ENCODE measurements around the gene SNAP25. TPM values are rescaled to one million over a fixed set of nuclear protein-coding genes. Genes with fewer than 3 reads are reported as not detected.

The SNAP25 gene
- total RNA-seq, 1 experiment from 2014 or later, result 0.39 TPM

GRCh38 chr20:10178091-10178490 lies 40.5 kb upstream of the SNAP25 start:
- H3K27me3 ChIP-seq (ENCODE audit: insufficient read depth, low read length), result no peaks in the 10 kb centered on the region
- ChIA-PET RAD21 (ENCODE audit: low non-redundant PET in 1 of 2, low total read pairs in 2 of 2, uncharacterized antibody in 2 of 2, unreplicated experiment in 2 of 2) (no interaction called here), POLR2A (no interaction called here), CTCF (no interaction called here)
- no peak overlapping the region for H2AFZ ChIP-seq (ENCODE audit: low read depth, low read length, poor library complexity, severe bottlenecking)
- H3K4me2 ChIP-seq (ENCODE audit: low read length), result no peak overlapping the region
- H3K79me2 ChIP-seq (ENCODE audit: insufficient read depth, low read length), result no peaks in the 10 kb centered on the region
- H3K9me3 ChIP-seq (ENCODE audit: control insufficient read depth in 1 of 2, insufficient read depth in 1 of 2, low read depth in 1 of 2, low read length in 2 of 2), result no peaks in the 10 kb centered on the region
- H3K4me1 ChIP-seq (ENCODE audit: control insufficient read depth in 1 of 2, insufficient read depth in 2 of 2, low read length in 2 of 2), result no peaks in the 10 kb centered on the region
- BruUV-seq (replicated peaks), result no TSS peak
- H3K4me3 ChIP-seq (replicated peaks in 1 of 2; ENCODE audit: low read depth in 1 of 2, low read length in 2 of 2), result no peak overlapping the region
- no peaks in the 10 kb centered on the region for H3K9me2 ChIP-seq (ENCODE audit: insufficient read depth)
- ATAC-seq, result no peak
- no peak overlapping the region for H3K27ac ChIP-seq (ENCODE audit: low read depth, low read length)
- no peak for TF ChIP-seq MAX (IDR thresholded peaks at IDR 0.05)
- TF ChIP-seq JUND (IDR thresholded peaks at IDR 0.05), result no peak
- no peak for TF ChIP-seq ZNF274 (IDR thresholded peaks at IDR 0.05; ENCODE audit: low read depth, low read length)
- DNase-seq (ENCODE audit: low read depth, low spot score), result no peak
- H3K9ac ChIP-seq (ENCODE audit: low read length), result no peak overlapping the region
- H4K20me1 ChIP-seq (ENCODE audit: insufficient read depth), result no peaks in the 10 kb centered on the region
- no peaks in the 10 kb centered on the region for H3K36me3 ChIP-seq (ENCODE audit: control insufficient read depth in 1 of 2, insufficient read depth in 2 of 2, low read length in 2 of 2)
- intact Hi-C loops (cut with micrococcal nuclease), result no loop called here

GRCh38 chr20:10178727-10179313 lies 39.8 kb upstream of the SNAP25 start:
- POLR2A ChIA-PET, result no interaction called here
- Histone ChIP-seq H4K20me1 (ENCODE audit: insufficient read depth) (no peaks in the 10 kb centered on the region), H3K9ac (ENCODE audit: low read length) (no peak overlapping the region), H3K4me2 (ENCODE audit: low read length) (no peak overlapping the region), H3K9me3 (ENCODE audit: control insufficient read depth in 1 of 2, insufficient read depth in 1 of 2, low read depth in 1 of 2, low read length in 2 of 2) (no peaks in the 10 kb centered on the region), H3K27me3 (ENCODE audit: insufficient read depth, low read length) (no peaks in the 10 kb centered on the region), H3K4me3 (replicated peaks in 1 of 2; ENCODE audit: low read depth in 1 of 2, low read length in 2 of 2) (no peak overlapping the region), H2AFZ (ENCODE audit: low read depth, low read length, poor library complexity, severe bottlenecking) (no peak overlapping the region), H3K79me2 (ENCODE audit: insufficient read depth, low read length) (no peaks in the 10 kb centered on the region), H3K4me1 (ENCODE audit: control insufficient read depth in 1 of 2, insufficient read depth in 2 of 2, low read length in 2 of 2) (no peaks in the 10 kb centered on the region), H3K27ac (ENCODE audit: low read depth, low read length) (no peak overlapping the region), H3K9me2 (ENCODE audit: insufficient read depth) (no peaks in the 10 kb centered on the region), H3K36me3 (ENCODE audit: control insufficient read depth in 1 of 2, insufficient read depth in 2 of 2, low read length in 2 of 2) (no peaks in the 10 kb centered on the region)
- BruUV-seq (replicated peaks), result no TSS peak
- DNase-seq (ENCODE audit: low read depth, low spot score) (no peak), ATAC-seq (no peak)
- RAD21 ChIA-PET (ENCODE audit: low non-redundant PET in 1 of 2, low total read pairs in 2 of 2, uncharacterized antibody in 2 of 2, unreplicated experiment in 2 of 2), result no interaction called here
- intact Hi-C loops (cut with micrococcal nuclease), result no loop called here
- CTCF ChIA-PET, result interaction anchor here (1.2 to 1.3 kb wide), 3 partner anchors 12 to 31 kb away, joined by 4 to 5 read pairs (median 4); no protein-coding TSS in a partner anchor
- TF ChIP-seq CEBPB (IDR thresholded peaks at IDR 0.05; ENCODE audit: low read depth), result no peak
- TF ChIP-seq ZNF274 (IDR thresholded peaks at IDR 0.05; ENCODE audit: low read depth, low read length), result no peak
- TF ChIP-seq EZH2phosphoT487 (IDR thresholded peaks at IDR 0.05; ENCODE audit: borderline replicate concordance), result no peak
- TF ChIP-seq YY1 (IDR thresholded peaks at IDR 0.05; ENCODE audit: extremely low read depth, insufficient replicate concordance, low read depth, low read length), result no peak
- no peak for TF ChIP-seq ATF3 (IDR thresholded peaks at IDR 0.05)
- TF ChIP-seq JUND (IDR thresholded peaks at IDR 0.05), result no peak
- TF ChIP-seq, protein P1, sequence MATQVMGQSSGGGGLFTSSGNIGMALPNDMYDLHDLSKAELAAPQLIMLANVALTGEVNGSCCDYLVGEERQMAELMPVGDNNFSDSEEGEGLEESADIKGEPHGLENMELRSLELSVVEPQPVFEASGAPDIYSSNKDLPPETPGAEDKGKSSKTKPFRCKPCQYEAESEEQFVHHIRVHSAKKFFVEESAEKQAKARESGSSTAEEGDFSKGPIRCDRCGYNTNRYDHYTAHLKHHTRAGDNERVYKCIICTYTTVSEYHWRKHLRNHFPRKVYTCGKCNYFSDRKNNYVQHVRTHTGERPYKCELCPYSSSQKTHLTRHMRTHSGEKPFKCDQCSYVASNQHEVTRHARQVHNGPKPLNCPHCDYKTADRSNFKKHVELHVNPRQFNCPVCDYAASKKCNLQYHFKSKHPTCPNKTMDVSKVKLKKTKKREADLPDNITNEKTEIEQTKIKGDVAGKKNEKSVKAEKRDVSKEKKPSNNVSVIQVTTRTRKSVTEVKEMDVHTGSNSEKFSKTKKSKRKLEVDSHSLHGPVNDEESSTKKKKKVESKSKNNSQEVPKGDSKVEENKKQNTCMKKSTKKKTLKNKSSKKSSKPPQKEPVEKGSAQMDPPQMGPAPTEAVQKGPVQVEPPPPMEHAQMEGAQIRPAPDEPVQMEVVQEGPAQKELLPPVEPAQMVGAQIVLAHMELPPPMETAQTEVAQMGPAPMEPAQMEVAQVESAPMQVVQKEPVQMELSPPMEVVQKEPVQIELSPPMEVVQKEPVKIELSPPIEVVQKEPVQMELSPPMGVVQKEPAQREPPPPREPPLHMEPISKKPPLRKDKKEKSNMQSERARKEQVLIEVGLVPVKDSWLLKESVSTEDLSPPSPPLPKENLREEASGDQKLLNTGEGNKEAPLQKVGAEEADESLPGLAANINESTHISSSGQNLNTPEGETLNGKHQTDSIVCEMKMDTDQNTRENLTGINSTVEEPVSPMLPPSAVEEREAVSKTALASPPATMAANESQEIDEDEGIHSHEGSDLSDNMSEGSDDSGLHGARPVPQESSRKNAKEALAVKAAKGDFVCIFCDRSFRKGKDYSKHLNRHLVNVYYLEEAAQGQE (IDR thresholded peaks at IDR 0.05; ENCODE audit: low read depth), result no peak
- no peak for TF ChIP-seq MAX (IDR thresholded peaks at IDR 0.05)
- no peak for TF ChIP-seq TCF7L2 (IDR thresholded peaks at IDR 0.05; ENCODE audit: borderline replicate concordance, extremely low read depth, insufficient read depth, insufficient read length)
- TF ChIP-seq, protein P2, sequence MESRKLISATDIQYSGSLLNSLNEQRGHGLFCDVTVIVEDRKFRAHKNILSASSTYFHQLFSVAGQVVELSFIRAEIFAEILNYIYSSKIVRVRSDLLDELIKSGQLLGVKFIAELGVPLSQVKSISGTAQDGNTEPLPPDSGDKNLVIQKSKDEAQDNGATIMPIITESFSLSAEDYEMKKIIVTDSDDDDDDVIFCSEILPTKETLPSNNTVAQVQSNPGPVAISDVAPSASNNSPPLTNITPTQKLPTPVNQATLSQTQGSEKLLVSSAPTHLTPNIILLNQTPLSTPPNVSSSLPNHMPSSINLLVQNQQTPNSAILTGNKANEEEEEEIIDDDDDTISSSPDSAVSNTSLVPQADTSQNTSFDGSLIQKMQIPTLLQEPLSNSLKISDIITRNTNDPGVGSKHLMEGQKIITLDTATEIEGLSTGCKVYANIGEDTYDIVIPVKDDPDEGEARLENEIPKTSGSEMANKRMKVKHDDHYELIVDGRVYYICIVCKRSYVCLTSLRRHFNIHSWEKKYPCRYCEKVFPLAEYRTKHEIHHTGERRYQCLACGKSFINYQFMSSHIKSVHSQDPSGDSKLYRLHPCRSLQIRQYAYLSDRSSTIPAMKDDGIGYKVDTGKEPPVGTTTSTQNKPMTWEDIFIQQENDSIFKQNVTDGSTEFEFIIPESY (IDR thresholded peaks at IDR 0.05; ENCODE audit: extremely low read depth, insufficient replicate concordance, low read length), result no peak
- TF ChIP-seq EGR1 (IDR thresholded peaks at IDR 0.05; ENCODE audit: low read depth), result no peak
- no peak for TF ChIP-seq RAD21 (IDR thresholded peaks at IDR 0.05; ENCODE audit: low read depth)
- TF ChIP-seq FOSL1 (IDR thresholded peaks at IDR 0.05; ENCODE audit: low read depth), result no peak
- TF ChIP-seq POLR2A (IDR thresholded peaks at IDR 0.05; ENCODE audit: borderline replicate concordance, extremely low read depth, insufficient read depth, insufficient read length), result no peak
